Measurements from ENCODE around the gene NME4.

Gene NME4

GRCh38 chr16:426906-427249 is 29.9 kb downstream of the NME4 start:
- no peak for DNase-seq (ENCODE audit: low read depth)

GRCh38 chr16:427250-427649 is 30.3 kb downstream of the NME4 start:
- no peak for DNase-seq (ENCODE audit: low read depth)

GRCh38 chr16:430904-431303 is 33.9 kb downstream of the NME4 start:
- no peak for DNase-seq (ENCODE audit: low read depth)

GRCh38 chr16:440627-441026 is 43.6 kb downstream of the NME4 start:
- DNase-seq (ENCODE audit: low read depth): no peak

- DNase-seq (ENCODE audit: low read depth): no peak
Observed at GRCh38 chr16:441447-441846, 44.4 kb downstream of the NME4 start.

- peak; percentile 78 for DNase-seq (ENCODE audit: low read depth)
Observed at GRCh38 chr16:442976-443375, 46.0 kb downstream of the NME4 start.

- DNase-seq (ENCODE audit: low read depth): no peak
Observed at GRCh38 chr16:444027-444426, 47.0 kb downstream of the NME4 start.

- DNase-seq (ENCODE audit: low read depth): no peak
Observed at GRCh38 chr16:445566-445965, 48.6 kb downstream of the NME4 start.
